Sigmoid colon (tissue), 7 donors: ENCODE measurements around the gene ITSN2. TPM values are rescaled to one million over a fixed set of nuclear protein-coding genes. Genes with fewer than 3 reads are reported as not detected.

Experiments
- DNase-seq: peaks from one replicate; pipeline ENCODE4 v3.0.0-alpha.2; 2019
- H3K27ac ChIP-seq, 4 donors: fragments of 200-600 bp; sonication (generic); one replicate each; pipeline ENCODE4 v1.5.1; 2016 to 2019; ENCODE audit warnings: mild to moderate bottlenecking in 1 of 4
- H3K27me3 ChIP-seq, 3 donors: fragments of 200-600 bp; sonication (generic); one replicate each; pipeline ENCODE4 v1.5.1; 2019; ENCODE audit warnings: mild to moderate bottlenecking in 1 of 3
- H3K36me3 ChIP-seq, 4 donors: fragments of 200-600 bp; sonication (generic); one replicate each; pipeline ENCODE4 v1.5.1; 2016 to 2019
- H3K4me1 ChIP-seq, 4 donors: fragments of 200-600 bp; sonication (generic); one replicate each; pipeline ENCODE4 v1.5.1; 2017 to 2019
- H3K4me3 ChIP-seq, 4 donors: fragments of 200-600 bp; sonication (generic); one replicate each; pipeline ENCODE4 v1.5.1; 2017 to 2019; ENCODE audit warnings: mild to moderate bottlenecking in 2 of 4, moderate library complexity in 1 of 4
- H3K9me3 ChIP-seq, 4 donors: fragments of 200-600 bp in 3 of 4; sonication (generic) in 3 of 4; one replicate each; pipeline versions ENCODE4 v1.5.1 to v1.6.1; 2013 to 2019
- EP300 ChIP-seq, 4 donors: sonication (generic); formaldehyde crosslinking; IDR thresholded peaks; one replicate each; pipeline ENCODE4 v1.6.1; 2017; ENCODE audit warnings: antibody characterized with exemption in 4 of 4
- POLR2A ChIP-seq, 2 donors: fragments of 450-650 bp; IDR thresholded peaks; one replicate each; pipeline ENCODE4 v1.6.1; 2016; ENCODE audit warnings: antibody characterized with exemption in 2 of 2, mild to moderate bottlenecking in 2 of 2, moderate library complexity in 2 of 2
- POLR2AphosphoS5 ChIP-seq, 4 donors: sonication (generic); formaldehyde crosslinking; IDR thresholded peaks; one replicate each; pipeline ENCODE4 v1.6.1; 2017; ENCODE audit warnings: antibody characterized with exemption in 4 of 4
- WGBS, 2 donors: extraction: QIAGEN DNeasy Blood & Tissue Kit; methylation state at CpG; one replicate each; pipeline ENCODE4 v1.1.7; 2013; 5-methylcytosine and 5-hydroxymethylcytosine counted together
- intact Hi-C: fragments of 100-400 bp; cut with DNase I; formaldehyde crosslinking; loops from one replicate; pipeline ENCODE4 v1.15.1; 2023
- polyA plus RNA-seq, 3 donors: library from polyadenylated mRNA; stranded (reverse); fragments of 200-250 nt; gene quantifications; one replicate each; pipeline ENCODE4 v1.2.3, GENCODE V29; 2013
- total RNA-seq, 4 donors: library from RNA; depleted of rRNA; stranded (reverse); fragments of >200 nt; gene quantifications; one replicate each; pipeline ENCODE4 v1.1.0, GENCODE V29; 2016
- TF ChIP-seq, protein P1 (sequence below), 4 experiments: fragments of 450-650 bp in 3 of 4; fragments of 200-600 bp in 1 of 4; IDR thresholded peaks; one replicate each; pipeline ENCODE4 v1.5.1; 2016 to 2019; ENCODE audit warnings: antibody characterized with exemption in 4 of 4, mild to moderate bottlenecking in 3 of 4, moderate library complexity in 2 of 4
- donor health status: healthy with polysubstance abuse.
- donor health status: Bipolar disorder and iron deficiency.
- donor health status: healthy.

ITSN2 gene
- total and polyA plus RNA-seq, 7 donors, result 19.2 to 73.6 (median 56.0) TPM

- 93 to 94% methylated on average over 4 of the region's 4 CpGs for WGBS, 2 donors
- Histone ChIP-seq H3K4me1 (peaks cover 0 to 15% (median 8%) of the 10 kb centered on the region in 4 donors), H3K4me3 (no peak overlapping the region), H3K36me3 (peaks cover 0 to 21% (median 3%) of the 10 kb centered on the region in 4 donors), H3K27ac (no peak overlapping the region), H3K27me3 (no peaks in the 10 kb centered on the region), H3K9me3 (no peaks in the 10 kb centered on the region)
- intact Hi-C loops, result no loop called here
- DNase-seq, result no peak
- TF ChIP-seq POLR2AphosphoS5 (IDR thresholded peaks at IDR 0.05), result no peak
Measured at GRCh38 chr2:24280161-24280560, 80.2 kb downstream of the ITSN2 start.

DNA sequence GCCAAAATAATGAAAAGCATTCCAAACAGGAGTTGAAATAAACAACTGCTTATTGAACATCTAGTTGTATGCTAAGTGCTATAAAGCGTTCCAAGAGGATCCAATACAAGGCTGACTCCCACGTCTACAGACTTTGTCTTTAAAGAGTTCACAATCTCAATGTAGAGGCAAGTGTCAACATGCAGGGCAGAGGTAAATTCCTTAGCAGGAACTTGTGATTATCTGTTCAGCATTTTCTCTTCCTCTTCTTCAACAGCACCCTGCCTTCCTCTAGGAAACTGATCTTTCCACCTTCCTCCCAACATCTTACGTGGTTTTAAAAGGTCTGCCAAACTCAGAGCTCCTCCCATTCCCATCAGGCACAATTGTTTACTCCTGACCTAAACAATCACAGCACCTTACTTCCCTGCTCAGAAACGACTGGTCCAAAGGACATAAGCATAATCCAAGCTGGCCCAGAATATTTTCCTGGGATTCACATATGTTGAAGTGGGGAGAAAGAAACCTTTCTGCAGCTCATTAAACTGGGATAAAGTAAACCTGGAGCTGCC is 83.9 kb downstream of the ITSN2 start:
- H3K4me1 ChIP-seq, result peaks cover 0 to 15% (median 8%) of the 10 kb centered on the region in 4 donors
- H3K27me3 ChIP-seq, result no peaks in the 10 kb centered on the region
- no peak overlapping the region for H3K4me3 ChIP-seq
- H3K36me3 ChIP-seq, result peaks cover 0 to 28% (median 2%) of the 10 kb centered on the region in 4 donors
- intact Hi-C loops, result no loop called here
- WGBS, 2 donors, result 51 to 65% methylated on average over 4 of the region's 4 CpGs
- TF ChIP-seq EP300 (IDR thresholded peaks at IDR 0.05) (no peak), POLR2AphosphoS5 (IDR thresholded peaks at IDR 0.05) (no peak), POLR2A (IDR thresholded peaks at IDR 0.05) (no peak)
- TF ChIP-seq, protein P1, sequence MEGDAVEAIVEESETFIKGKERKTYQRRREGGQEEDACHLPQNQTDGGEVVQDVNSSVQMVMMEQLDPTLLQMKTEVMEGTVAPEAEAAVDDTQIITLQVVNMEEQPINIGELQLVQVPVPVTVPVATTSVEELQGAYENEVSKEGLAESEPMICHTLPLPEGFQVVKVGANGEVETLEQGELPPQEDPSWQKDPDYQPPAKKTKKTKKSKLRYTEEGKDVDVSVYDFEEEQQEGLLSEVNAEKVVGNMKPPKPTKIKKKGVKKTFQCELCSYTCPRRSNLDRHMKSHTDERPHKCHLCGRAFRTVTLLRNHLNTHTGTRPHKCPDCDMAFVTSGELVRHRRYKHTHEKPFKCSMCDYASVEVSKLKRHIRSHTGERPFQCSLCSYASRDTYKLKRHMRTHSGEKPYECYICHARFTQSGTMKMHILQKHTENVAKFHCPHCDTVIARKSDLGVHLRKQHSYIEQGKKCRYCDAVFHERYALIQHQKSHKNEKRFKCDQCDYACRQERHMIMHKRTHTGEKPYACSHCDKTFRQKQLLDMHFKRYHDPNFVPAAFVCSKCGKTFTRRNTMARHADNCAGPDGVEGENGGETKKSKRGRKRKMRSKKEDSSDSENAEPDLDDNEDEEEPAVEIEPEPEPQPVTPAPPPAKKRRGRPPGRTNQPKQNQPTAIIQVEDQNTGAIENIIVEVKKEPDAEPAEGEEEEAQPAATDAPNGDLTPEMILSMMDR (IDR thresholded peaks at IDR 0.05), result no peak
- no peak overlapping the region for H3K27ac ChIP-seq
- no peak for DNase-seq
- no peaks in the 10 kb centered on the region for H3K9me3 ChIP-seq

DNA sequence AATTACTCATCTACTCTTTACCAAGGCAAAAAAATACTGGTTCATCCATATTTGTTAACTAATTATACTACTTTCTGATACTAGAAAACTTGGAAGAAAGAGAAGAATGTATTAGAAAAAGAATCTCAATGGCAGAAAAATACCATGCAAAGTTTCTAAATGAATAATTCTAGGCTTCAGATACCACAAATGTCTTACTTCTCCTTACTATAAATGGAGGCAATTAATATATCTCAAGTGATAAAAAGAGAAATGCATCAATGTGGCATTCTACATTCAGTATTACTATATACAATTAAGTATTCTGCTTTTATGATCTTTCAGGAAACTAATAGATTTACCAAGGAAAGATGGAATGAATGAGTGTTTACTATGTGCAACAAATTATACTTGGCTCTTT is 85.5 kb downstream of the ITSN2 start:
- Histone ChIP-seq H3K9me3 (no peaks in the 10 kb centered on the region), H3K27ac (no peak overlapping the region), H3K27me3 (no peaks in the 10 kb centered on the region), H3K4me1 (peaks cover 0 to 17% (median 11%) of the 10 kb centered on the region in 4 donors), H3K36me3 (peaks cover 0 to 44% (median 2%) of the 10 kb centered on the region in 4 donors), H3K4me3 (no peak overlapping the region)
- intact Hi-C loops, result no loop called here
- DNase-seq, result no peak
- TF ChIP-seq, protein P1 (IDR thresholded peaks at IDR 0.05), result no peak
- no peak for TF ChIP-seq POLR2AphosphoS5 (IDR thresholded peaks at IDR 0.05)

DNA sequence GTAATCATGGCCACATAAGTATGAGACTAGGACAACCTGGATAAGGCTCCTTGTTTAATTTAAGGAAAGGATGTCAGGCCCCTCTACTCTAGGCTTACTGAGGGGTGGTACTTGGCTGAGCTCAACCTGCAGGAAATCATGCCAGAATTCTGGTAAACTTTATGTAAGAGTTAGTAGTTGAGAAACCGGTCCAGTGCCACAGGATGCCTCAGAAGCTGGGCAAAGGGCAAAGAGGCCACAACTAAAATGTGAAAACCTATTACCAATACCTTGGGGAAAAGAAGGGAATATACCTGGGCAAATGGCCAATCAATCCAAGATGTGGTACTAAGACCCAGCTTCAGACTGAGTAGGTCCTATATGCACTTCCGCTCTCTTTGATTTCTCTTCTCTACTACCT is 86.7 kb downstream of the ITSN2 start:
- WGBS, 2 donors, result 95 to 96% methylated on average over 2 of the region's 2 CpGs
- no peak for DNase-seq
- Histone ChIP-seq H3K27me3 (no peaks in the 10 kb centered on the region), H3K36me3 (peaks cover 0 to 45% (median 2%) of the 10 kb centered on the region in 4 donors), H3K27ac (no peak overlapping the region), H3K9me3 (no peaks in the 10 kb centered on the region), H3K4me3 (no peak overlapping the region), H3K4me1 (peaks cover 0 to 17% (median 11%) of the 10 kb centered on the region in 4 donors)
- TF ChIP-seq EP300 (IDR thresholded peaks at IDR 0.05), result no peak
- intact Hi-C loops, result no loop called here

DNA sequence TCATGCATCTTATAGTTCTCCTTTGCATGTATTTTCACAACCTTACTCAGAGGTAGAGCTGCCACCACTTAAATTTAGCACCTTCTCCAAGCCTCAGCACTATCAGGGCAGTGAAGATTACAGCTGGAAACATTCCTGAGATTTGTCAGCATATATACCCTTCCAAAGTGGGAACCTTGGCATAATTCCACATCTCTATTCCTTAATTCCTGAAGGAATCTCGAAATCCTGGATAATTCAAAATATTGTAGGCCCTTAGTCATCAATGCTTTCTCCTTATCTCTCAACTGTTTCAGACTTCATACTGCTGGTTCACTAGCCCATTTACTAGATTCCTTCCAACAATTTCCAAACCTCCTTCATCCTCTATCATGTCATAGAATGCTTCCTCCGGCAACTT is 87.4 kb downstream of the ITSN2 start:
- Histone ChIP-seq H3K27ac (no peak overlapping the region), H3K4me3 (no peak overlapping the region), H3K36me3 (peaks cover 0 to 49% (median 2%) of the 10 kb centered on the region in 4 donors), H3K4me1 (peaks cover 0 to 17% (median 11%) of the 10 kb centered on the region in 4 donors), H3K27me3 (no peaks in the 10 kb centered on the region), H3K9me3 (no peaks in the 10 kb centered on the region)
- TF ChIP-seq POLR2A (IDR thresholded peaks at IDR 0.05) (no peak), EP300 (IDR thresholded peaks at IDR 0.05) (no peak), POLR2AphosphoS5 (IDR thresholded peaks at IDR 0.05) (no peak)
- TF ChIP-seq, protein P1 (IDR thresholded peaks at IDR 0.05), result no peak
- intact Hi-C loops, result no loop called here
- 96 to 97% methylated on average over 2 of the region's 2 CpGs for WGBS, 2 donors
- DNase-seq, result no peak
